HG03025 (cell line): ENCODE data around the gene PITPNM1.
"Not testable (repeated sequence)": the region's sequence is repeated elsewhere in the genome, so short reads cannot be mapped to it uniquely, and the experiment has no call there.

Experiments
- ATAC-seq: cut with Tn5 transposase; IDR thresholded peaks from one replicate; pipeline ENCODE4 v1.9.1; 2021; ENCODE audit warnings: mild to moderate bottlenecking, moderate library complexity; ENCODE audit not compliant: unreplicated experiment, low FRiP score

The PITPNM1 gene

GRCh38 chr11:67504950-67505581 lies at the start of gene PITPNM1:
Gene PITPNM1, minus strand, starts transcription at chr11:67505363. Its CDS starts 1,183 bp downstream, at chr11:67504180.
- no peak for ATAC-seq

DNA sequence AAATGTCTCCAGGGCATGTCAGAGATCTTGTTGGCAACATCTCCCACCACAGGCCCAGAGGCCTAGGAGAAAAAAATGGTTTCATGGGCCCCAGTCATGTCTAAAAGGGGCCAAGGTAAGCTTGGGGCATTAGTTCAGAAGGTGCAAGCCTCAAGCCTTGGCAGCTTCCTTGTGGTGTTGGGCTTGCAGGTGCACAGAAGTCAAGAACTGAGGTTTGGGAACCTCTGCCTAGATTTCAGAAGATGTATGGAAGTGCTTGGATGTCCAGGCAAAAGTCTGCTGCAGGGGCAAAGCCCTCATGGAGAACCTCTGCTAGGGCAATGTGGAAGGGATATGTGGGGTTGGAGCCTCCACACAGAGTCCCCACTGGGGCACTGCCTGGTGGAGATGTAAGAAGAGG lies 46.5 kb upstream of the PITPNM1 start:
- not testable (repeated sequence) for ATAC-seq

- no peak for ATAC-seq
These were observed 46.0 kb upstream of the PITPNM1 start for GRCh38 chr11:67551127-67551526.

- no peak for ATAC-seq
These were observed 43.5 kb upstream of the PITPNM1 start for GRCh38 chr11:67548555-67549110.

DNA sequence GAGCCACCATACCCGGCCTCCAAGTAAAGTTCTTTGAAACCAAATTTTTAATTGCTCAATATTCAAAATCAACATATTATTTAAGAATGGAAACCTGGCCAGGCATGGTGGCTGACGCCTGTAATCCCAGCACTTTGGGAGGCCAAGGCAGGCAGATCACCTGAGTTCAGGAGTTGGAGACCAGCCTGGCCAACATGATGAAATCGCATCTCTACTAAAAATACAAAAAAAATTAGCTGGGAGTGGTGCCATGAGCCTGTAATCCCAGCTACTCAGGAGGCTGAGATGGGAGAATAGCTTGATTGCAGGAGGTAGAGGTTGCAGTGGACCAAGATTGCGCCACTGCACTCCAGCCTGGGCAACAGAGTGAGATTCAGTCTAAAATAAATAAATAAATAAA lies 42.9 kb upstream of the PITPNM1 start:
- not testable (repeated sequence) for ATAC-seq

DNA sequence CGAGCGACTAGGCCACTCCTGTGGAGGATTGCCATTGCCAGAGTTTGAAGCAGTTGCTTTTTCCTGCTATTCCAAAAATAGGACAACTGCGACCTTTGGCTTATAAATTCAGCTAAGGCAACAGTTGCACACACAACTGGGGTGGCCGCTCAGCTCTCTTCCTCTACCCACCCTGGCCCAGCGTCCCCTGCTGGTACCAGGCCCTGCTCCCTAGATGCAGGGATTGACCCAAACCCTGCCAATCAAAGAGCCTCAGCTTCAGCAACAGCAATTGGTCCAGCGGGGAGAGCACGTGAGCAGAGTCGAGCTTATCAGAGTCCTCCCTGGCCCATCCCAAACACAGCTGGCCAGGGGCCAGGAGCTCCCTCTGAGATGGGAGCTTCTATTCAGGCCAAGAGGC lies 40.1 kb upstream of the PITPNM1 start:
- no peak for ATAC-seq

GRCh38 chr11:67544616-67545242 lies 39.6 kb upstream of the PITPNM1 start:
- no peak for ATAC-seq

GRCh38 chr11:67543585-67543984 lies 38.4 kb upstream of the PITPNM1 start:
- ATAC-seq, result no peak

- no peak for ATAC-seq
These were observed 37.8 kb upstream of the PITPNM1 start for GRCh38 chr11:67542971-67543370.

GRCh38 chr11:67542169-67542568 lies 37.0 kb upstream of the PITPNM1 start:
- no peak for ATAC-seq

GRCh38 chr11:67541198-67541597 lies 36.0 kb upstream of the PITPNM1 start:
- ATAC-seq, result no peak

GRCh38 chr11:67539550-67539949 lies 34.4 kb upstream of the PITPNM1 start:
- ATAC-seq, result no peak

- ATAC-seq, result no peak
These were observed 33.8 kb upstream of the PITPNM1 start for GRCh38 chr11:67538823-67539505.

GRCh38 chr11:67538306-67538705 lies 33.1 kb upstream of the PITPNM1 start:
- no peak for ATAC-seq

- ATAC-seq, result no peak
These were observed 30.4 kb upstream of the PITPNM1 start for GRCh38 chr11:67535561-67535960.

DNA sequence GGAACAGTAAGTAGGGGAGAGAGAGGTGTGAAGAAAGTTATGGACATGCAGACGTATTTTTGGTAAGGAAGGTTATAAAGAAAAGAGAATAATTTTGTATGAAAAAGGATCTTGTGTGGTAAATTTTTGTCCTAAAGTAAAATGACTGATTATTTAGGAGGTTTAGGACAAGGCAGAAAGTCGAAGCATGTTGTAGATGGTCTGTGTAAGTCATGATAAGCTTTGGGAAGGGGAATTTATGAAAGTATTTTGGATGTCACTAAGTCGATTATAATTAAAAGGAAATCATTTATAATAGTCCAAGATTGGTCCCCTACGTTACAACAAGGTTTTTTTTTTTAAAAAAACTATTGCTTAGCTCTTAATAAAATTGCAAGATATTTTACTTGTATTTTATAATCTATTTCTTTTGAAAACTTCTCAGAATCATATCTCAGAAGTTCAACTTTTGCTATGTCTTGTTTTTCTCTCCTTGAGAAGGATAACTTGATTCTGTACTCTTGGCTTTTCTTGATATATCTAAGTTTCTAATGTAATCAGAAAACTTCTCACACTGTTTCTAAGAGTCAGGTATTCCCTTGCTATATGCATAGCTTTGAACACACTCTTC lies 29.0 kb upstream of the PITPNM1 start:
- no peak for ATAC-seq

- ATAC-seq, result no peak
These were observed 27.7 kb upstream of the PITPNM1 start for GRCh38 chr11:67532889-67533288.

DNA sequence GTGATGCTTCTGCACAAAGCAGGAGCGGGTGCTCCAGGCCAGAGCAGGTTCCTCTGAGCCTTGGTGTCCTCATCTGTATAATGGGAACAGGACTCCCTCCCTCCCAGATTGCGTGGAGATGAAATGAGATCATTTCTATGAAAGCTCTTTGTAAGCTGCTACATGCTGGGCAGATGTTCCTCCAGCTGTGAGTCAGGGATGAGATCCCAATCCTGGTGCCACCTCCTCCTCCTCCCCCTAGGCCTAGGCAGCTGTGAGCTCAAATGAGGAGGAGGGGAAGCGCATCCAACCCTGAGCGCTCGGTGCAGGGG lies 25.1 kb upstream of the PITPNM1 start:
- no peak for ATAC-seq

GRCh38 chr11:67528376-67528775 lies 23.2 kb upstream of the PITPNM1 start:
- no peak for ATAC-seq

DNA sequence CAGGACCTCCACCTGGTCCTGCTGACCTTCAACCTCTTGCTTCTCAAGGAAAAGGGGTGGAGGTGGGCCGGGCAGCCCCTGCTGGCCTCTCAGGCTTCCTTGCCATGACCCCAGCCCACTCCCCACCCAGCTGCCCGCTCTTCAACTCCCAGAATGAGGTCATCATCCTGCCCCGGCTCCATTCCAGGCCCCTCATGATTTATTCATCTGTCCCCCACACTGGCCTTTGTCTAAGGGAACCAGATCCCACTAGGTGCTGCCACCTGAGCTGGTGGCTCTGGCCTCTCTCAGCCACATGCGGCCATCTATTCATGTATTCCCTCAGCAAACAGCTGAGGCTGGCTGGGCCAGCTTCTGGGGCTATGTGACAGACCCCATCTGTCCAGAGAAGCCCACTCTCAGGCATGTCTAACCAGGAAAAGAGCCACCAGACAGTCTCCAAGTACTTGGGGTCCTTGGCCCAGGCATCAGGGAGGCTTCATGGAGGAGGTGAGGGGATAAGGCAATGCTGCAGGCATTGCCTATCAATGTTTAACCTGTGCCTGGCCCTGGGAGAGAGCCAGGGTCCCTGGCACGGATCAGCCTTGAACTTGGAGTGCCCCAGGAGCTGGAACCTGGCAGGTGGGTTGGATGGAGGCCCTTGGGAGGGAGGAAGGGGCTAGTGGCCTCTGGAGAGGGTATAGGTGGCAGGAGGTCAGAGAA lies 20.3 kb upstream of the PITPNM1 start:
- no peak for ATAC-seq

GRCh38 chr11:67524480-67524808 lies 19.3 kb upstream of the PITPNM1 start:
- ATAC-seq, result no peak
